Skin epidermis (tissue), 12 donors: Measurements from ENCODE around the gene SORCS1.

Source experiments
- H3K27ac ChIP-seq, 21 experiments: fragments of 200-600 bp; sonication (generic) in 11 of 21; one replicate each; pipeline ENCODE4 v1.5.0; 2020; ENCODE audit warnings: mild to moderate bottlenecking in 3 of 21, inconsistent platforms in 2 of 21, moderate library complexity in 2 of 21
- H3K4me3 ChIP-seq, 7 experiments: fragments of 200-600 bp; sonication (generic) in 2 of 7; one replicate each; pipeline ENCODE4 v1.5.0; 2020; ENCODE audit warnings: inconsistent platforms in 2 of 7, mild to moderate bottlenecking in 2 of 7, moderate library complexity in 1 of 7

The SORCS1 gene

DNA sequence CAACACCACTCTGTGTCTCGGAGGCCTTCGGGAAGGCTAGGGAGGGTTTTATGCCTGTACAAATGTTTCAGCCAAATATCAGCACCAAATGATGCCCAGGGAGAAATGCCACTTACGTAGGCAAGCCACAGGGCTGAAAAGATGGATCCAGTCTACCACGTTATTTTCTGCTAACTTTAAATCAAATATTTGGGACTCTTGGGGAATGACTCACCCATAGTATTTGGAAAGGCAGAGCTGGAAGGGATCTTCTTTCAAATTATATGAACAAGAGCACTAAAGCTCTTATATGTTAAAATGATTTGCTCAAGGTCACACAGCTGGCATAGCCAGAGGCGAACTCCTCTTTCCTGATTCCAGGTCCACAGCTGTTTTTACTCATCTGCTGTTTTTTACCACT lies 591.4 kb downstream of the SORCS1 start:
- no peak overlapping the region for H3K27ac ChIP-seq
- no peak overlapping the region for H3K4me3 ChIP-seq

DNA sequence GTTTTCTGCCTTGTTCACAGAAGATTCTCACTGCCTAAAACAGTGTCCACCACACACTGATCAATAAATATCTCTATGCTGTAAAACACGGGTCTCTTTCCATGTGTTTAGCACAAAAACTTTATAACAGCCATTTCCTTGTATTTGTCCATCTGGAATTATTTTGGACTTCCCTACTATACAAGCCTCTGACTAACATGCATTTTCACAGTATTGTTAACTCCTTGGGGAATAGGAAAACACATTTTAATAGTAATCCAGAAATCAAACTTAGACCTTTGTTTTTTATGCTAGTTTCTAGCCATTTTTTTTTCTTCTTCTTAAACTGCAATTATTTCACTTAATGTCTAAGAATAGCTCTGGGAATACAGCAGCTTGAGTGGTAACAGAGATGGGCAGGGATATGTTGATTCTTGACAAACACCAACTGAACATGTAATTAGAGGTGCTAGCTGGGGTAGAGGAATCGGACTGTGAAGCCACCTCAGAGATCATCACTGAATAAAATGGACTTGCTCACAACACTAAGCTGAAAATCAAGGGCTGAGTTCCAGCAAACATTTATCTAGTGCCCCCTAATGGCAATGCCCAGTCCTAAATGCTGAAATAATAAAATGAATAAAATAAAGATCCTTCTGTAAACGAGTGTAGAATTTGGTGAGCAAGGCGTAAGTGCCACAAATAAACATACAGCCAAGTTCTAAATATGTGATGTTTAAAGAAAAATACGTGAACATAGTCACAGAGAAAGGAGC lies 593.1 kb downstream of the SORCS1 start:
- Histone ChIP-seq H3K27ac (no peak overlapping the region), H3K4me3 (no peak overlapping the region)

DNA sequence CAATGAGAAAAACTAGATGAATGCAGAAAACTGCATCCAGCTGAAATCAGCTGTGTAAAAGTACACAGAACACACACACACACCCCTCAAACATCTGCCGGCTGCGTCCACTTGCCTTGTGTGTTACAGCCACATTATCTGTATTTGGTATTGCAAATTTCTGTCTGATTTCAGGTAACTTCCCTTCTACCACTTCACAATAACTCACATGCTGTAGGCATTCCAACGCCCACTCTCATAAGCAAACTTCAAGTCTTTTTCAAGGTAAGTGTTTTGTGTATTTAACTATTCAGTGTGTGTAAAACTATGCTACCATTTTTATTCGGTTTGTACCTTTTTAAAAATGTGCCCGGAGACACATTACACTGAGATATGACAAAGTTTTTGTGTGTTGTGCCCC lies 594.2 kb downstream of the SORCS1 start:
- no peak overlapping the region for H3K4me3 ChIP-seq

DNA sequence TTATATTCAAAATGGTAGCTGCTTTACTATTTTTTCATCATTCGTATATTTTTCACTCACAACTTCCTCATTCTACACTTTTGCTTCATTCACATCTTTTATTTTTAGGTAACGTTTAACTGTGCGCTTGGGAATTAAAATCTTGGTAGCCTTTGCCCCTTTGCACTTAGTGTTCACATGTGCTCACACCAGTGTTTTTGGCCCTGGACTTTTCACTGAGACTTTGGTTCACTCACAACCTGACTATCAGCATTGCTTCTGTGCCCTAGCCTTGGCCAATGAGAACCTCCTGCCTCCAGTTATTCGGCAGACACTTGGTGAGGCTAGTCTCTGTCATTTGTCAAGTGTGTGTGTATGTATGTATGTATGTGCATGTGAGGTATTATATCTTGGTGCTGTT lies 596.9 kb downstream of the SORCS1 start:
- Histone ChIP-seq H3K27ac (no peak overlapping the region), H3K4me3 (no peak overlapping the region)

More for the DNA sequence above, 594.2 kb downstream of the SORCS1 start:
- no peak overlapping the region for H3K27ac ChIP-seq

DNA sequence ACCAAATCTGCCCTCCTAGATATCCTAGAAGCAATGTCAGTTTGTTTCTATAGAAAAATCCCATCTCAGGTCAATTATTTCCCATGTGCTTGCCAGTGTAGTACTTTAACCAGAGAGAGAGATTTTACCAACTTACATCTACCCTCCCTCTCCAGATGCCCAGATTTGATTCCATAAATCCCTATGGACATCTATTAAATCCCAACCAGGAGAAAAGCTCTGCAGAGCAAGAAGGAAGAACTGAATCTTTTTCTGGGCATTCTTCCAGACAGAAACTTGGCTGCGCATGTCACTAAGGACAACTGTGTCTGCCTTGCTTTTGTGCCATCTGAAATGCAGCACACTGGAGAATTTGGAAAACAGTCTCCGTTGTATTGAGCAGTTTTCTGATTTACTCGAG lies 597.6 kb downstream of the SORCS1 start:
- H3K4me3 ChIP-seq, result no peak overlapping the region
- no peak overlapping the region for H3K27ac ChIP-seq

DNA sequence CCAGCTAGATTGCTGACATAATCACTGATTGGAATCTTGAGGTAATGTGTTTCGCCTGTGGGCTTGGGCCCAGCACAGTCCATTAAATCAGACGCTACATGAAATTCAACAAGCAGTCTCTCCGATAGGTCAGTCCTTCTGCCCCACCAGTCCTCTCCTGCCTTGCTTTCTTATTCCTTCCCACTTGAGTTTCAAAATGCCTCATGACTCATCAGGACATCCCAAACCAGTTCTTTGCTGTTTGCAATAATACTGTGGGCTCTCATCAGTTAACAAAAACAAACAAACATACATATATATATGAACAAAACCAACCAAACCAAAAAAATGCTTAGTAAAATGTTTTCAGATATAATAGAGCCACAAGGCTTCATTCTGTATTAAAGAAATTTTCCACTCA lies 599.0 kb downstream of the SORCS1 start:
- Histone ChIP-seq H3K27ac (no peak overlapping the region), H3K4me3 (no peak overlapping the region)

DNA sequence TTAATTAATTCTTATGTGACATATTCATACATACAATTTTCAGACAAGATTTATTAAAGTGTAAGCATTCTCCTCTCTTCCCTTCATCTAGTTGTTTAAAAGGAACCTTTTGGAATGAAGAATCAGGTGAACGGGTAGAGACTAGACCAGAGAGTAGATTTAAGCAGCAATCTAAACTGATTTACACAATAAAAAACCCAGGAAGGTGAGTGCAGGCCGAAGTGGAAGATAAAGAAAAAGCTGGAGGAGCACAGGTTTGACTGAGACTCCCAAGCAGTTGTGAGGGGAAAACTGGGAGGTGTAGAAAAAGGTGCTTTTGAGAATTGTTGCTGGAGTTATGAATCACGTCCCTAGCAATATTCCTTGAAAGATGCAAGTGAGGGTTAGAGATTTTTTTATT lies 601.1 kb downstream of the SORCS1 start:
- H3K27ac ChIP-seq, result no peak overlapping the region
- no peak overlapping the region for H3K4me3 ChIP-seq

DNA sequence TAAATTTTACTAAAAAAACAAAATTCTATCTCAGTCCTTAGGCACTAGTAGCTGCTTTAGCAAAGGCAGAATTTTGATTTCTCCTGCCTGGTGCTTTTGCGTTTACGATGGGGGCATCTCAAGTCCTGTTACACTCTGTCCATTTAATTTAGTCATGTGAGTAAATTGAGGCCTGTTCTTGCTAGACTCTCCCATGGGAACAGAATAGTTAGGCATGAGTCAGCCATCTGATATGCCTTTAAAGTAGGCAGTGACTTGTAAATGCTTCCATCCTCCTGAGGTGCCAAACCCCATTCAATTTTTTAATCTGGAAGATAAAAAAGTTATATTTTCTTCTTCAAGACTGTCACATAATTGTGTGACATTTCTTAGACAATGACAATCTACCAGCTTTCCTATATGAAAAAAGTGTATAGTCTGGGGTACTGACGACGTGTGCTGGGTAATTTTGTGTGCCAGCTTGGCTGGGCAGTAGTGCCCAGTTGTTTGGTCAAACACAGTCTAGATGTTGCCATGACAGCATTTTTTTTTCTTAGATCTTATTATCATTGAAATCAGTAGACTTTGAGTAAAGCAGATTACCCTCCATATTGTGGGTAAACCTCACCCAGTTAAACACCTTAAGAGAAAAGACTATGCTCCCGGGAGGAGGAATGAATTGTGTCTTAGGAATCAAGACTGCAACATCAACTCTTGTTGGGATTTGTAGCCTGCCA lies 603.4 kb downstream of the SORCS1 start:
- H3K27ac ChIP-seq, result no peak overlapping the region

DNA sequence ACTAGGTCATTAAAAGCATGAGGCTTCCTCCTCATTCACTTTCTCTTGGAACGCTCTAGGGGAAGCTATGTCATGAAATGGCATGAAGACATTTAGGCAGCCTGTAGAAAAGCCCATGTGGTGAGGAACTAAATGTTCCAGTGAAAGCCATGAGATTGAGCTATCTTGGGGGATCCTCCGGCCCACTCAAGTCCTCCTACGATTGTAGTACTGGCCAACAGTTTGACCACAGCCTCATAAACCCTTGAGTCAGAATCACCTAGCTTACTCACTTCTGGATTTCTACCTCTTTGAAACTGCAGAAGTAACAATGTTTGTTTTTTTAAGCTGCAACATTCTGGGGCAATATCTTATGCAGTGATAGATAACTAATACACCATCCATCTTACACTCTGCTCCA lies 605.1 kb downstream of the SORCS1 start:
- Histone ChIP-seq H3K4me3 (no peak overlapping the region), H3K27ac (no peak overlapping the region)

More for the DNA sequence above, 603.4 kb downstream of the SORCS1 start:
- H3K4me3 ChIP-seq, result no peak overlapping the region

DNA sequence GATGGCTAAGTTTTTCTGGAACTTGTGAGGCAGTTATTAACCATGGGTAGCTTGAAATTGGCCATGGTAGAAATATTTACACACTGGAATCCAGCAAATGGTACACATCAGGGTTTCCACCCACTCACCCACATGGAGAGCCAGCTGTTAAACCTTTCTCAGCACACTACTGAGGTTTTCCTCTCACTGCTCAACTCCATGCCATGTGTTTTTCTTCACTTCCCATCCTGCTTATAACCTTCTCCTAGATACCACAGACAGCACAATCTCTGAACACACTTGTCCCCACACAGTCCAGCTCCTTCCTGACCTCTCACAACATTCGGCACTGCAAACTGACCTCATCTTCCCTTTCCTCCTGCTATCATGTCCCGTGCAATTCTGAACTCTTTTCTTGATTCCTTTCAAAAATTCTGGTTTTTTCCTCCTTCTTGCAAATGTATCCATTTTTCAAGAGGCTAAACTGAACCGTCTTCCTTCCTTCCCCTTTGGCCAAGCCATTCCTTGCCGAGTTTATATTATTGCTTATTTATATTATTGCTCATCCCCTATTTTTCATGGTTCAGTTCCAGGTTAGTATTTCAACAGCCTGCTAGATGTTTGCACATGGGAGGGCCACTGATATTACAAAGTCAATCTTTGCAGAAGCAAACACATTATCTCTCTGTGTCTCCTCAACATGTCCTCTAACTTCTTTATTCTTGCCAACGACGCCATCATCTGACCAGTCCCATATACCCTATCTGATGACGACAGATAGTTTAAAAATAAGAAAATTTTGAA lies 606.4 kb downstream of the SORCS1 start:
- Histone ChIP-seq H3K4me3 (no peak overlapping the region), H3K27ac (no peak overlapping the region)

DNA sequence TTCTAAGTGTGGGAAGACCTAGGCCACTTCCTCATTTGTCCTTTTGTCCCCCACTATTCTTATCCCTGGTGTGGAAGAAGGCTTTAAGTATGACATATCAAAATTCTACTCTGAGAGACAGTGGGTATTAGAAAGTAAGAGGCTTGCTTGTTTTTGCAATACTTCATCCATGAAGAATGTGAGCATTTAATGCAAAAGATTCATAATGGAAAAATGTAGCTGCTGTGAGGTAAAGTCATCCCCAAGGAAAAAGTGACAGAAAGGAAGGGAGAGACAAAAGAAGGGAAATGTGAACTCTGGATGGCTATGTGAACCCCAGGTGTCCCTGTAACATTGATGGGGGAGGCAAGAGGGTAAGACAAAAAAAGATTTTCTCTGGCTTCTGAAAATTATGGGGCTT lies 607.5 kb downstream of the SORCS1 start:
- H3K27ac ChIP-seq, result no peak overlapping the region
- H3K4me3 ChIP-seq, result no peak overlapping the region

DNA sequence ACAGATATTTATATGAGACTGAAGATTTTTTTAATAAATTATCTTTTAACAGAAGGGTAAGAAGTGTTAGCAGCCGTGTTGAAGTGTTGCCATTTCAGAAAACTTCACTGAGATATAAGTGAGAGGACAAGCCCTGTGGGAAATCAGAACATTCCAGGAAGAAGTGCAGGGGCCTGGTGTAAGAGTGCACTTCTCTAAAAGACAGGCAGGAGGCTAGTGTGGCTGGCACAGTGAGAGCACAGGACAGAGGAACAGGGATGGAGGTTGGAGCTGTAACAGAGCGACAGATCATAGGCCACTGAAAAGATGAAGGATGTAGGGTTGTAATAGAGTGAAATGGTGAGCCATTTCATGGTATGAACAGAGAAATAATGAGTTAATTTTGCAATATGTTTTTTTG lies 608.9 kb downstream of the SORCS1 start:
- Histone ChIP-seq H3K27ac (no peak overlapping the region), H3K4me3 (no peak overlapping the region)

DNA sequence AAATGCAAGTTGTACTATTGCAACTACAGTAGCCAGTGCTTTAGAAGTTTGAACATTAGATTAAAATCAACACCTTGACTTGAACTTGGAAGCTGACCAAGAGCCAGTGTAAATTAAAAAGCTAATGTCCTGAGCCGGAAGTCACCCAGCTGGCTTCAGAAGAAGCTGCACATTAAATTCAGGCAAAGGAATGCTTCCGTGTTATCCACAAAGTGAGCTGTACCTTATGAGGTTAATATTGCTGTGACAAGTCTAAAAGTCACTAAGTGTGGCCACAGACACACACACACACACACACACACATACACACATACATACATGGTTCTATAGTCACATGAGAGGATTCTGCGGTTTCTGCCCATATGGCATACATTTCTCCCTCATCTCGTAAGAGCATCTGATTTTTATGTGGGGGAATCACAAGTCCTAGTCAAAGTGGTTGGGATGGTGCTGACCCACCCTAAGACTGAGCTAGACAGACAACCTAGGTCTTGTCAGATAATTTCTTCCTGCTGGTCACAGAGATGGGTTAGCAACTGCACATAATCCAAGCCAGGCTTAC lies 612.9 kb downstream of the SORCS1 start:
- H3K27ac ChIP-seq, result no peak overlapping the region
- no peak overlapping the region for H3K4me3 ChIP-seq

DNA sequence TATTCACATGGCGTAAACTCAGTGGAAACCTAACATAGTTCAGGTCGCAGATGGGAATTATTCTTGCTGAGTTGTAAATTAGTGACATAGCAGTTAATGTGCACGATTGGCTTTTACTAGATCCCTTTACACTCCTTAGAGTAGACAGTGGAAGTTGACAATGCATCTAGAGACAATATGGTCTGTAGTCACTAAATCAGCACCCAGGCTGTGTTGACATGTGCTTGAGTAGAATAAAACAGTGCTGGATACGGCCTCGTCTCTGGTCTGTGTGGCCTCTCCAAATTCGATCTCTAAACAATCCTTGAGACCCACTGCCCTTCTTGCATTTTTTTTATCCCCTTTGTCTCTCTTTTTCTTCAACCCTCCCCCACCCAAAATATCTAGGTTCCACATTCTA lies 615.7 kb downstream of the SORCS1 start:
- Histone ChIP-seq H3K27ac (no peak overlapping the region), H3K4me3 (no peak overlapping the region)

DNA sequence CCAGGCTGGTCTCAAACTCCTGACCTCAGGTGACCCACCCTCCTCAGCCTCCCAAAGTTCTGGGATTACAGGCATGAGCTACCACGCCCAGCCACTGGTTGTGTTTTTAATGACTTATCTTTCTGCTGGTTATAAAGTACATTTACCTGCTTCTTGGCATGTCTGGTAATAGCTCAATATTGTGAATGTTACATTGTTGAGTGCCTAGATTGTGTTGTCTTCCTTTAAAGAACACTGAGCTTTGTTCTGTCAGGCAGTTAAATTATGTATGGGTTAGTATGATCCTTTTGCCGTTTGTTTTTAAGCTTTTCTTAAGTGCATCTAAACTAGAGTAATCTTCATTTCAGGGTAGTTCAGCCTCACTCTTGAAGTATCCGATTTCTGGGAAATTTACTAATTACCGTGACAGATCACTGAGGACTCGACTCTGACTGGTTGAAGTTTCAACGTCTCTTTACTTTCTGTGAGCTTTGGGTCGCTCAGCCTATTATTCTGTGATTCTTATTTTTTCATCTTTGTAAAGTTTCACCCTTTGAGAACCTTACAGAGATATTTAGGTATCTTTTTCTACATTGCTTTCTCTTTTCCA lies 617.4 kb downstream of the SORCS1 start:
- Histone ChIP-seq H3K27ac (no peak overlapping the region), H3K4me3 (no peak overlapping the region)

DNA sequence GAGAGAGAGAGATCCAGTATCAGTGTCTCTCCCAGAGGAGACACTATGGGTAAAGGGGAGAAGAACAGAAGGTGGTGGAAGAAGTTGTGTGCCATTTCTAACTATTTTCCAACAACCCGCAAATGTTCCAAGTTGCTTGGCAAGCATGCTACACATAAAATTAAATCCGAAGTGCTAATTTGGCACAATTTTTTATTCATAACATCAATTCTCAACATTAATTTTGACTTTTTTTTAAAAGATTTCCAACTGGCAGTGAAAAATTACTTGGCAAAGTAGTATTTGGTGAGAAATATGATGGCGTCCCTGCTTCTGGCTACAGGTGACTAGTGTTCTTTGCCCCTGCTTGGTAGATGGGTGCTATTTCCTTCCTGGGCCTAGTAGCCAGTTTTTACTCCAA lies 622.0 kb downstream of the SORCS1 start:
- Histone ChIP-seq H3K4me3 (no peak overlapping the region), H3K27ac (no peak overlapping the region)

DNA sequence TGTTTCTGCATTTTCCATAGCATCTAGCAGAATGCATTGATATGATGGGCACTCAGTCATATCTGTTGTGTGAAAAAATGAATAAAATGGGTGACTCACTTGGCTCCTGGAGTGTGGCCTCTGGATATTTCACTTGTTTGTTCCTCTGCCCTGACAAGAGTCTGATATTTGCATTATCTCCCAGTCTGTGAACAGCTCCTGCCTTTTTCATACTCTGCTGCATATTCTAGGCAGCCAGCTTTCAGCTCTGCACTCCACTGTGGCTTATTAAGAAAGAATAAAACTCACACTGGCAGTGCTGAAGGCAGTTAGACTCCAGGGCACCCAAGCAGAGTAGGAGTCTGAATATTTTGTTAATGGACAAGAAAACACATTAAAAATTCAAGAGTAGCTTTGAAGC lies 623.9 kb downstream of the SORCS1 start:
- H3K4me3 ChIP-seq, result no peak overlapping the region
- H3K27ac ChIP-seq, result no peak overlapping the region

DNA sequence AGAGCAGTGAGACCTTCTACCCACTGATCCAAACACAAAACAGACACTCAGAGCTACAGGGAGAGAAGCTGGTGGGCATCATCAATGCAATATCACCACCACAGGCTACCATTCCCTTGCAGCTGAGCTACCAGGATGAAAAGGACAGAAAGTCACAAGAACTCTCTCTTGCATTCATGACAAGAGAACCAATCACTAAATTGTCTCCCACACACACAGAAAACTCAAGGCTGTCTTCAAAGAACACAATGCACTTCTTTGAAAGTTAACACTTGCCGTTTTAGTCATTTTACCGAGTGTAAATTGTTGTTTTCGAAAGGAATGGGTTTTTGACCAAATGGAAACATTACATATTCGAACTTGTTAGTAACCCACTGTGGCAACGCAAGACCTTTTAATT lies 626.6 kb downstream of the SORCS1 start:
- H3K4me3 ChIP-seq, result no peak overlapping the region
- no peak overlapping the region for H3K27ac ChIP-seq

DNA sequence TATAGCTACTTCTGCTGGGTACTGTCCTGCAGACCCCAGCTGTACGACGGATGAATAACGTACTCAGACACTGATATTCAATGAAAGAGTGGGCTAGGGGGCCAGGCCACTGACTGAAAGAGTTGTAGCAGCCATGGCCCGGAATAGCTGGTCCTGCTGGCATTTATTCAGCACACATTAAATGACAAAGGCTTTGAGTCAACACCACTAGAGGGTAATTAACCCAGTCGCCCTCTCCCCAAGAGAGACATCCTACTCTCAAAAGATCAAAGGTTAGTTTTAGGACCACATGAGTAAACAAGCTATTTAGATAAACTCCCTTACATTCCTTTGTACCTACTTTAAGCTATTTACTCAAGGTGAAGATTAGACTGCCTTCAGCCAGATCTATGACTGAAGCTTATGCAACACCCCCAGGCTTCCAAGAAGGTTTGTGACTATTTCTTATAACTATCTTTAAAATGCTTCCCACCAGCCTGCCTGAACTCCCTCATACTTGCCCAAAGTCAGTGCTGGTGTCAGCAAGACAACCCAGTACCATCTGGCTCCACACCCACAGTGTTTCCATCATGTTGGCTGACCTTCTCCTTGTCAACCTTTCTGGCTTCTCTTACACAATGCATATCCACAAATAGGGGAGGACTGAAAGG lies 629.1 kb downstream of the SORCS1 start:
- Histone ChIP-seq H3K4me3 (no peak overlapping the region), H3K27ac (no peak overlapping the region)

DNA sequence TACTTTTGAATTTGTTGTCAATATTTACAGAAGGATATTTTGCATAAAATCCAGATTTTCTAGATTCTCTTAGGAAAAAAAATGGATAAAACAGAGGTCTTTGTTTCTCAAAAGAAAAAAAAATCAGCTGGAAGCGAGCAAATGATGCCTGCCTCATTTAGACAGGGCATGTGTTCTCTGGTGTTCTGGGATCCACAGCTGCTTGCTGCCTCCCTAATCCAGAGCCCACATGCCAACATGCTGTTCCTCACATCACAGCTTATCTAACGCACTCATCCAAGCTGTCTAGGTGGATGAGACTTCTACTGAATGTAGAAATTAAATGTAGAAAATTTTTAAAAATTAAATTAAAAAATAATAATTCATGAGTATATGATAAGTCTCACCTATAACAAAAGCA lies 630.1 kb downstream of the SORCS1 start:
- Histone ChIP-seq H3K4me3 (no peak overlapping the region), H3K27ac (no peak overlapping the region)
